HG03095 (cell line): Measurements from ENCODE around the gene MAPKAP1.

Experiments used
- ATAC-seq: cut with Tn5 transposase; IDR thresholded peaks from one replicate; pipeline ENCODE4 v1.9.1; 2021; ENCODE audit warnings: moderate library complexity; ENCODE audit not compliant: unreplicated experiment

MAPKAP1 gene

DNA sequence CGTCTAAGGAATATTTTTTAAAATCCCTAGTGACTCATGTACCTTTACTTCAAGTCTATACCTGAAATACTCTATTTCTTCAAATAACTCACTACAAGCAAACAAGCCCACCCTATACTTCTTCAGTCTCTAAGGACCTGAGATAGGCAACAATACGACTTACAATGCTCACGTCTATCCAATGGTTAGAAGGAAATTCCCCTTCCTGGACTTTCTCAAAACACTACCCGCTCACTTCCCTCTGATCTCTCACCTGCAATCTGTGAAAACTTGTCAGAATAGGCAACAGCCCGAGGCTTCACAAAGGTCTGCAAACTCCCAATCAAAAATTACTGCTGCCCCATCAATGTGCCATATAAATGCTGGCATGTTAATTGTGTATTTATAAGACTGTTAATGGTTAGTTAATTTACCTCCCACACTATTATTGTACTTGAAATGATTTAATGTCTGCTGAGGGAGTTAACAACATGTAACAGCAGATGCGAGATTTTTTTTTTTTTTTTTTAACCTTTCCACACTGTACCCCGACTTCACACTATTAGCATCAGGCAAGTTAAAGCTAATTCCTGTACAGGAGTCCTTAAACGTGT is 27.3 kb downstream of the MAPKAP1 start:
- no peak for ATAC-seq

DNA sequence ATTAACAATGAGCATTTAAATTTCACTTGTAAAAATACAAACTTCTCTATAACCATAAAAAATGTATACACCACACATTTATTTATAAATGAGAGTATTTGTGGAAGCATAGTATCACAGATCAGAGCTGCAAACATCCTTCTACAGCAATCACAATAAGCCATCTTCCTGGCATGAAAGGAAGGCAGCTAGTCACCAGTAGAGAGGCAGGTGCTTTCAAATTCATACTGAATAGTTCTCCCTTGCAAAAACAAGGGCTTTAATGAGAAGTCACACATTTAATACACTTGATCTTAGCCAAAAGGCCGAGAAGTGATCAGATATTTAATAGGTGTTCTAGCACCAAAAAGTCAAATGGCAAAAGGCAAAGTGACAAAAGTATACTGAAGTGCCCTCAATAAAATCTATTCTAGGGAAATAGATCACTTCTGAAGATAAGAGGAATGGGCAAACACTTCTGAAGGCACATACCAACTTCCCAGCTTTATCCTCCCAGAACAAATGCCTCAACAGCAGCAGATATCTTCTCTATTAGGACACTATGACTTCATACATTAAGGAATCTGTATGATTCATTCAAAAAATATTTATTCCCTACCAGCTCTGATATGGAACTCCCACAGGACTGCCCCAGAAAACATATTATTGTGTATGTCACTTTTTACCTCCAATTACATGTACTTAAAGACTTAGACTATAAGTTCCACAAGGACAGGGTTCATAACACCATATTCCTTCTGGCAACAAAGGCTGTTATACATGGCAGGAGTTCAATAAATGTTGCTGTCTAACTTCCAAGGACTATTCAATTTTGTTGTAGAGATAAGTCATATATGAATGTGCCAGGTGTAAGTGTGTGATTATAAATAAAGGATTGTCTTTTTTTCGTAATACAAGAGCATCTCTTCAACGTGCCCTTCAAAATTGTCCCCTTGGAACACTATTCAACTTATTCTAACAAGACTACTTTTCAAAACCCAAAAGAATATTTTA is 31.7 kb downstream of the MAPKAP1 start:
- ATAC-seq, result no peak

DNA sequence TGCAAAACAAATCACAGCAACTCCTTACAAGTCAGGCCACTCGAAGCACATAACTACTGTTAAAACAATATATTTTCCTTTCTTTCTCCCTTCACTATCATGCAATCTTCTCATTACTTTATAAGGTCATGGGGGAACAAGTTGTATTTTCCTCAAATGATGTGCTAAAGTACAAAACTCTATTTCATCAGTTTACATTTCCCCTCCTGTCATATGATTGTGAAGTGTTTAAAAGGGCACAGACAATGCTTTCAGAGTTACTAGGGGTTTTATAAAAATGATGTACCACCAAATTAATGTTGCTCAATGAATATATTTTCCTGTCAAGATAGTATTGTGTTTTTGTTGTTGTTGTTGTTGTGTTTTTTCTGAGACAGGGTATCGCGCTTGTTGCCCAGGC is 34.1 kb downstream of the MAPKAP1 start:
- ATAC-seq, result no peak

DNA sequence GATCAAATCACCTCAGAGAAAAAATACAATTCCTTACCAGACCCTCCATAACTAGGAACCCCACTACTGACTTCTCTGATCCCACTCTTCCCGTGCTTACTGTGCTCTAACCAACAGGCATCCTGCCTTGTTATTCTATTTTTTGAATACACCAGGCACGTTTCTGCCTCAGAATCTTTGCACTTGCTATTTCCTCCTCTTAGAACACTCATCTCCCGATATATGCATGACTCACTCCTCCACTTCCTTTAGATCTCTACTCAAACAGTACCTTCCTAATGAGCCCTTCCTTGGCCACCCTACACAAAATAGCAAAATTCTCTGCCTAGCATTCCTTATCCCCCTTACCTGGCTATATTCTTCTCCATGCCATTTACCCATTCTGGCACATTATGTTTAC is 43.9 kb downstream of the MAPKAP1 start:
- no peak for ATAC-seq

DNA sequence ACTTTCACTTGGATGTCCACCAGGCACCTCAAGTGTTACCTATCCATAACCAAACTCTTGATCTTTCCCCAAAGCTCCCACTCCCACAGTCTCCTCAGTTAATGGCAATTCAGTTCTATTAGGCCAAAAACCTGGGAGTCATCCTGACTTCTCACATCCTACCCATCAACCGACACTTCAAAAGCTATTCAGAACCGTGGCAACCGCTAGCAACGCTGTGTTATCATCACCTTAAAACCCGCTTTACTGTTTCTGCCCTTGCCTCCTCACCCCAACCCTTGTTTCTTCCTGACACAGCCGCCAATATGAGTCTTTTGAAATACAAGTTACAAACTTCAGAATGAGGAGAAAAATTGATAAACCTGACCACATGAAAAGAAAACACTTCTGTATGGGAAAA is 46.5 kb downstream of the MAPKAP1 start:
- no peak for ATAC-seq

DNA sequence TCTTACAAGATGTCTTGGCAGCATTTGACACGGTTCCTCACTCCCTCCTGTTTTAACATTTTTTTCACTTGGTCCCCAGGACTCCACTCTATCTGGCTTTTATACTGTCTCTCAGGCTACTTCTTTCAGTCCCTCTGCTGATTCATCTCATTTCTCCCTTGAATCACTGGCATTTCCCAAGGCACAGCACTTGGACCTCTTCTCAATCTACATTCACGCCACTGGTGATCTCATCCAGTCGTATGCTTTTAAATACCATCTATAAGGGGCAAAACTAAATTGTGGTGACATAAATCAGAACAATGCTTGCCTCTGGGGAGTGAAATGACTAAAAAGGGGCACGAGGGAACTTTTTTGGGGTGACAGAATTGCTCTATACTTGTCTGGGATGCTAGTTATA is 47.1 kb downstream of the MAPKAP1 start:
- ATAC-seq, result no peak

DNA sequence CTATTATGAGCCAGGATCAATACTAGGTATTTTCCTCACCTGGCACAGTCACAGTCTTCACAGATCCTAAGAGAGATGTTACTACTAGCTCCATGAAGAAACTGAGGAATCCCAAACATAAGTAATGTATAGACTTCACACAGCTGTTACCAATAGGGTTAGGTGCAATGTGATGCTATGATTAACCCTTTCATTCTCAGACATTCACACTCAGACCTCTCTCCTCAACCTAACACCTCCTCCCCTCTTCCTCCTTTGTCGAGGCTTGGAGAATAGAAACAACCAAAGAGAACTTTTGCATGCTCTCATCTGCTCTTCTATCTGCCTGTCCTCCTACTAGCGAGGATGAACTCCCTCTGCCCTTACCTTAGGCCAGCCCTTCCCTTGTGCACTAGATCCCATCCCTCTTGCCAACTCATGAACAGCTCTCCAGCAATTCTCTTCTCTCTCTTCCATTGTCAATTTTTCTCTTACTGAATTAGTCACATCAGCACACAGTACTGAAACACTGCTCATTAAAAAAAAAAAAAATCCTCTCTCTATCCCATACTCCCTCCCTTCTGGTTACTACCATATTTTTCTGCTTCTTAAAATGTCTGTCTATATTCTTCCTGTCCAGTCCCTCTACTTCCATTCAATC is 47.7 kb downstream of the MAPKAP1 start:
- no peak for ATAC-seq

DNA sequence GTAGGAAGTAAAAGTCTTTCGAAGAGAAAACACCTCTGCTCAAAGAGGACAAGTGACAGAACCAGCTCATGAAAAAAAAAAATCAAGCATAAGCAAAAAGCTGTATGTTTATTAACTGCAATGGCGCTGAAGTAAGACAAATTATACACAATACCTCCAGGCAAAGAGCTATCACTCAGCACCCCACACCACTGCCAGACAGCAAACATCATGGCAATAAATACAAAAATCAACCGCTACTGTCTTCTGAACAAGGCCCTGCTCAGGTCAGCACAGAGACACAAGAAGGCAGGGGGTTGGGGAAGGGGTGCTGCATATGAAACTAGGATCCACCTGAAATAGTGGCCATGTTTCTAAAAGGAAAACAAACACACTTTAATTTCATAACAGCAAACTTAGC is 50.4 kb downstream of the MAPKAP1 start:
- no peak for ATAC-seq

DNA sequence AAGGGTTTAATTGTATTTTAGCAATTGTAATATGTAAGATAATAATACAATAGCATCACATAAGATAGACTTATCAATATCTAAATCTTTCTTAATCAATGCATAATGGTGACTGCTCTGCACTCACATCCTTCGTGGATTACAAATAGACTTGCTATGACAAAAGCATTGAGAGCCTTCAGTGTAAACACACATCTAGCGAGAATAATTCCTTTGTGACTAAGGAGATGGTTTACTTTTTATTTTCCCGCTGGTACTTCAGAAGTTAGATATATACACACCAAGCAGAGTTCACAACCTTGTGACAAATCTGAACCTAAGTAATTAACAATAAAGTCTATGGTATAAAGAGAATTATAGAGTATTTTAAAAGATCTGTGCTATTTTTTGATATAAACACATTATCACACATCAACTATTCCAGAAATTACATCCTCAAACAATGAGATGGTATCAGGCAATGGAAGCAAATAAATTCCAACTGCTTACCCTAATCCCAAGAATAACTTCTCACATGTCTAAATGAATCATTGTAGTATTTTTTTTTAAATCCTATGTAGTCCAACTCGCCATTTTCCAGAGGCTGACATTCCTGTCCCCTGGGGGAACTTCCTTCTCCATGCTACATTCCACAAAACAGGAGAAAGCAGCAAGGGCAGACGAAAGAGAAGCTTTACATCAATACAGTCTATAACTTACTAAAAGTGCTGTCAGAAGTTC is 51.2 kb downstream of the MAPKAP1 start:
- no peak for ATAC-seq

DNA sequence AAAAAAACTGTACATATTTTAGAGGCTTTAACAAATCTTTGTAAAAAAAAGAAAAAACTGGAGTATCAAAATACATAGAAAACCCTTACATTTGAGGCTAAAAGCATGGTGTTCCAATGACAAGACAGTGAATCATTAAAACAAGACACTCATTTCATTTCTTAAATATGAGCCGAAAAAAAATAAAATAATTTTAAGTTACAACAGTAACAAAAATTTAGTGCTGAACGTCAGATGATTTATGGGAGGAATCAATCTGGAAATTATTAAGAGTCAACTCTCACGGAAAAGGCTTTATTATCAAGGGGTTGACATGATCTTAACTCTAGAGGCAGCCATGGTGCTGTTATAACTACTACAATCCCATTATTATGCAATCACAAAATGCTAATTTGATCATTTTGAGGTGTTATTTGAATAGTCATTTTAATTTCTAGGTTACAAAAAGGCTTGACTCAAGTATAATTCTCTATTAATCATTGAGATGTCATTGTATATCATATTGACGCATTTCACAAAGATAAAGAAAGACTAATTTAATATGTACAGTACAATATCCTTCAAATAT is 51.9 kb downstream of the MAPKAP1 start:
- no peak for ATAC-seq

DNA sequence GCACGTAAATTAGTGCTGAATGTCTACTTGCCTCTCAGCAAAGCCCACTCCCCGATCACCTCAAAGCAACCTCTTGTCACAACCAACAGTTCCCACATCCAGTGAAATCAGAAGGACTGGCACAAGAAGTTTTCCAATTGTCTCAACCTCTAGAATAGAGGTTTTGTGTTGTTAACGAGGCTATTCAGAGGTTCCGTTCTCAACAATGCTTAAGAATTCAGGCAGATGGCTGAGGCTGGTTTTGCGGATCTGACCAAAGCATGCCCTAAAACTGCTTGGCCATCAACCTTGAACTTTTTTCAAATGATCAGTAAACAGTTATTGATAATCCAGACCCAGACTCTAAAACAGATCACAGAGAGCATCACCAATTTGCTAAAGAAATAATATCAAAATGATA is 52.9 kb downstream of the MAPKAP1 start:
- ATAC-seq, result no peak

DNA sequence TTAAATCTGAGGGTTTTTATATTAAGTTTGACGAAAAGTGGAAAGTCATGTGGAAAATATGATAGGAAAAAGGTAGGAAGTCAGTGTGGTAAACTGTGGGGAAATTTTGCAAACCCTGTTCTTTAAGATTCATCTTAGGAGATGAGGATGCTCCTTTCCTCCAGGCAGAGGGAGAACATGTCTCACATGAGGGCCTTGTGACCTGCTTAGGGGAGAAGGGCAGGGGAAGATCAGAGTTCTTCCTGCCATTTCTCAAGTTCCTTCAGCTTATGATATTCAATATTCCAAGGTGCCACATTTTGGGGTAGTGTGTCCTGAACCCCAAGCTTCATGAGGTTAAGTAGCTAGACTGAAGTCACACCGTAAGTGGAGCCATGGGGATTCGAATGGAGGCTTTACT is 53.7 kb downstream of the MAPKAP1 start:
- ATAC-seq, result no peak

DNA sequence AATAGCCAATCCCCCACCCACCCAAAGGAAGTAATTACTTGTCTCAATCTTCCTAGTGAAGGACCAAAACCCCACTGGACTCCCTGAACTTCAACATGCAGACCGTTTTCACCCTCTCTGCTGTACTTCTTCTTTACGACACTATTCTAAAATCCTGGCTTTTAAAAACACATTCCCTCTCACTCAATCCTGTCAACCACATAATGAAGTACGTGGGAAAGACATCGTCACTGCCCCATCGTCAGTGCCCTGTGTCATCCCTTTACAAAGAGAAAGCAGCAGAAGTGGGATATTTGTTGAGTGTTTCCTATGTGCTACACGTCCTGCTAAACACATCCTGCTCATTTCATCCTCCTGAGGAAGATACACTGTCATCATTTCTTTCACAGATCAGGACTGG is 54.2 kb downstream of the MAPKAP1 start:
- ATAC-seq, result no peak

DNA sequence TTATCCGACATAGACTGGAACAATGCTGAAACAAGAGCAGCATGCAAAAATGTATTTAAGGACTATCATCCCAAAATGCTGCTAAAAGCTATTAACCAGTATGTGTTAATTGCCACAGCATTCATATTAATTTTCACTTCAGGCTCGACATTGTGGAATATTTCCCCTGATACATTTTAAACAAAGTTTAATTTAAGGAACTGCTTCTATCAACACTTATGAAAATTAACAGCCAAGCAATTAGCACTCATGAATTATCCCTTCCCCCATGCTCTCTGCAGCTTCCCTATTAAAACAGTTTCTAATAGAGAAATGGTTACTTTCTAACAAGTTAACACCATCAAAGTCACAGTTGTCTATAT is 54.8 kb downstream of the MAPKAP1 start:
- ATAC-seq, result no peak

DNA sequence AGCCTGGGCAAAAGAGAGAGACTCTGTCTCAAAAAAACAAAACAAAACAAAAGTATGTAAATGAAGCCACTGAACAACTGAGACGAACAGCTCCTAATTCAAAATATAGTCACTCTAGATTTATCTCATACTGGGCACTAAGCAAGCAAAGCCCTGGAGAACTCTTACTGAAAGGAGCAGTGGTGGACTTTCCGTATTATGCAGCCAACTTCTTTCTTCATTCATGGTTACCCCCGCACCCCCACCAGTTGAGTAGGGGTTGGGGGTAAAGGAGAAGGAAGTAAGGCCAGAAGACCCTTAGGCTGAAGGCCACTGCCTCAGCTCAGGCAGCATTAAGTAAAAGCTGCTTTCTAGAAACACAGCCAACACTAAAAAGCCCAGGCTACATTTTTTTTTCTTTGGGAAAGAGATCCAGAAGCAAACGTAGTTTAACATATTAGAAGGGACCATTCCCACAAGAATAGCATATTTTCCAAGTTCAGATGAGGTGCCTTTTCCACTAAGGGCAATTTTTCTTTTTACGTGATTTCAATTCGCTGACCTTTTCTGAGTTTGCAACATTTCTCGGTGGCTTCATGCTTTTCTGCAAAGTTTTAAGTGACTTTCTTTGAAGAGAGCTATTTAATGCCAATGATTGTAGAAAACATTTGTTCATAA is 55.3 kb downstream of the MAPKAP1 start:
- ATAC-seq, result no peak

DNA sequence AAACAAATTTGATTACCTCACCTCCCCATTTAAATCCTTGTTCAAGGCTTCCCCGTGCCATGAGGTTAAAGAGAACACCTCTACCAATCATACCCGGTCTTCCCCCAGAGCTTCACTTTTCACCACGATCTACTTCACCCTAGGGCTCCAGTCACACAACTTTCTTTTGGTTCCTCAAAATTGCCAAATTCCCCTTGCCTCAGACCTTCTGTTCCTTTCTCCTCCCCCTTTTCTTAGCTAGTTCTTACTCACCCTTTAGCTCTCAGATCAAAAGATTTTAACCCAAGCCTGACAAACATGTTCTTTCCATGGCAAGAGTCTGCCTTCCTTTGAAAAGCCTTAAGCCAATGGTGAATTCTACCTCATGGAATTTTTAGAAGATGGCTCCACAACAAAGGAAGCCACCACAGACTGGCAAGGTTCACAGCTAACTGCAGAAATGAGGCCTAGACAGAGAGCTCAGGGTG is 56.7 kb downstream of the MAPKAP1 start:
- peak; percentile 73 for ATAC-seq

DNA sequence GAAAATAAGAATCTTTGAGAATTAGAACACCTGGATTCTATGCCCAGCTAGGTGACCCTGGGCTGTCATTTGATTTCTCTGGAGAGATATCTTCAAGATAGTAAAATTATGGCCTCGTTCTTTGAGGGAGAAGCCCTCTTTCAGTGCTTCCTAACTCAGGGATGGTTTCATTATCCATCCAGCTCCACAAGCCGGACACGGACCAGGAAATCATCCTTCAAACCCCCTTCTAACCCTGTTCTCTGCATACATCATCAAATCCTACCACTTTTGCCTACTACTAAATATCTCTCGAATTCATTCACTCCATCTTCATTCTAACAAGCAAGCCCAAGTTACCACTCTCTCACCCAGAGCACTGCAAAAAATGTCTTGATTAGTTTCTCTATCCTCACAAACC is 57.2 kb downstream of the MAPKAP1 start:
- ATAC-seq, result no peak

DNA sequence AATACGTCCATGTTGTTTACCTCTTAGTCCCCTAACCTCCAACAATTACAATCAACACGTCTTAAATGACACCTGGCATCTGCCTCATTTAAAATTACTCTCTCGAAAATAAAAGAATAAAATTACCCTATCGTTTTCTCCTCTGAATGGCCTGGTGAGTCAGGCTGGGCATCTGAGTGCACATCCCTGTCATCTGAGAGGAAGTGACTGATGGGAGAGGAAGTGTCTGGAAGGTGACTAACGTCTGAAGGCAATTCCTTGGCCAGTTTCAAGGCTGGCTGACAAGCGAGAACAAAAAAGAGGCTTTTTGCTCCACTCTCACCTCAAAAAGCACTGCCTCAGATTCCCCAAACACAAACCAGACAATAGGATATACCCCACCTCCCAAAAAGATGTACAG is 57.7 kb downstream of the MAPKAP1 start:
- no peak for ATAC-seq

DNA sequence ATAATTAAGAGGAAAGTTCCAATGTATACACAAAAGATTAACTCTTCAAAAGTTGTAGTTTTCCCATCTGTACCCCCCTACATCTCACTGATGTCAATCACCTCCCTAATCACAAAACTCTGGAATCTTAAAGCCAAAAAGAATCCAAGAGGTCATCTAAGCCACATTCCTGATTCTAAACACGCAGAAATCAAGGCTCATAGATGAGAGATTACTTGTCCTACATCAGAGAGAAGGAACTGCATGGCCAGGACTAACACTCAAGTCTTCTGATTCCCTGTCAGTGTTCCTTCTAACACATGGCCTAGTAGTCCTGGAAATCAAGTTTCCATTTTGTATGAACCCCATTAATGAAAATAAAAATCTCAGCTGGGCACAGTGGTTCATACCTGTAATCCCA is 58.7 kb downstream of the MAPKAP1 start:
- no peak for ATAC-seq

DNA sequence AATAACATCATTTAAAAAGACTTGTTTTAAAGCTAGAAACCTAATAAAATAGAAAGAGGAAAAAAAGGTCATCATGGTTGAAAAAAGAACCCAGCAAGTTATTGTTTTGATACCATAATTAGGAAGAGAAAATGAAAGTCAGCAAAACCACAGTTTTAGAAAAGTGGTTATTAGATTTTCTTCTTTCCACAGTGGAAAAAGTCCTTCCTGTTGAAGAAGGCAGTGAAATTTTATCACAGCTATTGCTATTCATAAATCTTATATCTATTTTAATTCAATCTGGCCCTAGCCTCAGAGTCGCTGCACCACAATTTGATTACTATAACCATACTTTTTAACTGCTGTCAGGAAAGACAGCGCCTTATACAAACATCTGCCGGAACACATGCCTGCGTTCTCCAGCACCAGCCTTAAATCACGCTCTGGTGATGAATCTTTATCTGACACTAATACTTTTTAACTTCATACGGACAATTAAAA is 60.3 kb downstream of the MAPKAP1 start:
- ATAC-seq, result no peak
